Measurements from ENCODE around the gene LIMS1.
"Not testable (repeated sequence)": the region's sequence is repeated elsewhere in the genome, so short reads cannot be mapped to it uniquely, and the experiment has no call there.

Gene LIMS1

GRCh38 chr2:108664089-108664488 lies 129.8 kb downstream of the LIMS1 start:
- not testable (repeated sequence) for DNase-seq

- not testable (repeated sequence) for DNase-seq
Observed at GRCh38 chr2:108664979-108665378, 130.7 kb downstream of the LIMS1 start.

GRCh38 chr2:108665975-108666374 lies 131.7 kb downstream of the LIMS1 start:
- DNase-seq, result not testable (repeated sequence)

DNA sequence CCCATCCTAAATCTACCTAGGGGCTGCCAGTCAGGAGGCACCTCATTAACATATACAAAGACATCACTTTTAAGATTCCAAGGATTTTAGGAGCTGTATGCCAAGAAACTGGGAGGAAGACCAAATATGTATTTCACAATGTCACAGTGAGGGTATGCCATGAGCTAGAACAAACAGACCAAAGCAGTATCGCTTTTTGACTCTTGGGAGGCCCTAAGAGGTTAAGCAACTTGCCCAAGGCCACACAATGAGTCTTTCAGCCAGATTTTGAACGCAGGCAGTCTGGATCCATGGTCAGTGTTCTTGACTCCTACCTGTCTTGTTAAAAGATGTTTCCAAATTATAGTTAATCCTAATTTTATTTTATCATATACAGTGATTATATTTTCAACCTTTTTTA lies 132.9 kb downstream of the LIMS1 start:
- DNase-seq, result not testable (repeated sequence)

GRCh38 chr2:108670282-108670681 lies 136.0 kb downstream of the LIMS1 start:
- not testable (repeated sequence) for DNase-seq

- not testable (repeated sequence) for DNase-seq
Observed at GRCh38 chr2:108672200-108672805, 138.0 kb downstream of the LIMS1 start.

DNA sequence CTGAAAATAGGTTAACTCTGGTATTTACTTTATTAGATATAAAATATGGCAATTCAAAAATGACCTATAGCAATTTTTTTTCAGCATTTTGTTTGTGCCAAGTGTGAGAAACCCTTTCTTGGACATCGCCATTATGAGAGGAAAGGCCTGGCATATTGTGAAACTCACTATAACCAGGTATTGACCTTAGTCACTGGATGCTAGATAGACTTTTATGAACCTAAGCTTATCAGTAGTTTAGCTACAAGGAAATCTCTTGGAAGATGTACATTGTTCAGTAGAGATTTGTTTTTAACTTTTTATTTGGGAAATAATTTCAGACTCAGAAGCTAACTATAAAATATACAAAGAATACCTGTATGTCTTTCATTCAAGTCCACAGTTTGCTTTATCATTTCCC lies 142.3 kb downstream of the LIMS1 start:
- not testable (repeated sequence) for DNase-seq

- not testable (repeated sequence) for DNase-seq
Observed at GRCh38 chr2:108677239-108677744, 143.0 kb downstream of the LIMS1 start.

DNA sequence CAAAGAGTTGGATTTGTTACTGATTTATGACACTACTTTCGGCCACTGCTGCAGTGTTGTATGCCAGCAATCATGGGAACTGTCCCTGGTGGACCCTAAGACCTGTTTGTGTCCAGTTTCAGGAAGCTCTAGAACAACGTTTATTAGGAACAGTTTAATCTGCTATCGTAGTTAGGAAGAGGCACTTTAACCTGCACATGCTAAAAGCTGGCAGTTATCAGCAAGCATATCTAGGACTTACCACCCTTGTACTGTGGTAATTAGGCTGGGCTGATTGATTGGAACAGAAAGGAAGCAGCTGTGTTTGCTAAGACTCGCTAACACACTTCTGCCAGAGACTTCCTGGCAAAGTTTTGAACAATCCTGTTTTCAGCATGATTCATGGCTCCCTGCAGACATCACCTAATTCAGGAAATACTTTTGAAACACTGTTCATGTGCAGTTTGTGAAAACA lies 144.0 kb downstream of the LIMS1 start:
- DNase-seq, result not testable (repeated sequence)

DNA sequence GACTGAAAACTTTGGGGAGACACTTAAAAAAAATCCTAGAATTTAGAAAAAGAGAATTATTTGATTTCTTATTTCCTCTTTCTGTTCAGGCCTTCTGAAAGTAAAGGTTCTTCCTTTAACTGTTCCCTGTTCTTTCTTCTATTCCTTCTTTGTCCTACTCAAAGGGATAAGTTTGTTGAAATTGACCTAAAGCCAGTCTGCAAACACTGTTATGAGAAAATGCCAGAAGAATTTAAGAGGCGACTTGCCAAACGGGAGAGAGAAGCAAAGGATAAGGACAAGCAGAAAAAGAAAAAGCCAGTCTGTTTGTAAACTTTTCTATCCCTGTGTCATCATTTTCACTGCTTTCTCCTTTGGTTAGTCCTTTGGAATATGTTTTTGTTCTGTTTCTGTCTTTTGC lies 146.5 kb downstream of the LIMS1 start:
- not testable (repeated sequence) for DNase-seq

GRCh38 chr2:108688818-108689756 lies 154.8 kb downstream of the LIMS1 start:
- DNase-seq, result not testable (repeated sequence)

DNA sequence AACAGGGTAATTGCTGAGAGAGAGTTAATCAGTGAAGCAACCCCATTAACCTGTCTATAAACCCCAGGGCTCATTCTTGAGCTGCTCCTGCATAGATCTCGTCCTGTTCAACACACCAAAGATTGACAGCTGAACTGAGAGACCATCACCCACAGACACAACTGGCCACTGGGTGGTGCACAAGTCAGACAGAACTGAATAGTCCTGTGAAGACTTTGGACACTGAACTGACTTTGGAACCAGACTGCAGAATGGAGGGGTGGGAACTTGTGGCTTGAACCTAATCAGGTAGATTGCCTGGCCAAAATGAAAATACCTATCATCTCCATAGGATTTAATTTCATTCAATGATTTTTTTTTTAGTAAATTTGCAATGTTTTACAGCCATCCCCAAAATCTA lies 155.7 kb downstream of the LIMS1 start:
- DNase-seq, result not testable (repeated sequence)

- DNase-seq, result no peak
Observed at GRCh38 chr2:108691447-108691846, 157.2 kb downstream of the LIMS1 start.

DNA sequence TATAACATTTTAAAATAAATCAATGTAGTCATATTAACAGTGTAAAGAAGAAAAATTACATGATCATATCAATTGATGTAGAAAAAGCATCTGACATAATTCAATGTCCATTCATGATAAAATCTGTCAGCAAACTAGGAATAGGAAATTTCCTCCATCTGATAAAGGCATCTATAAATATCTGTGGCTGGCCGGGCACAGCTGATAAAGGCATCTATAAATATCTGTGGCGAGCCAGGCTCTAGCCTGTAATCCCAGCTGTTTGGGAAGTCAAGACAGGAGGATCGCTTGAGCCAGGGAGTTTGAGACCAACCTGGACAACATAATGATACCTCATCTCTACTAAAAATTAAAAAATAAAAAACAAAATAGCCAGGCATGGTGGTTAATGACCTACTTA lies 166.9 kb downstream of the LIMS1 start:
- DNase-seq, result no peak

GRCh38 chr2:108701806-108702205 lies 167.5 kb downstream of the LIMS1 start:
- DNase-seq, result no peak

DNA sequence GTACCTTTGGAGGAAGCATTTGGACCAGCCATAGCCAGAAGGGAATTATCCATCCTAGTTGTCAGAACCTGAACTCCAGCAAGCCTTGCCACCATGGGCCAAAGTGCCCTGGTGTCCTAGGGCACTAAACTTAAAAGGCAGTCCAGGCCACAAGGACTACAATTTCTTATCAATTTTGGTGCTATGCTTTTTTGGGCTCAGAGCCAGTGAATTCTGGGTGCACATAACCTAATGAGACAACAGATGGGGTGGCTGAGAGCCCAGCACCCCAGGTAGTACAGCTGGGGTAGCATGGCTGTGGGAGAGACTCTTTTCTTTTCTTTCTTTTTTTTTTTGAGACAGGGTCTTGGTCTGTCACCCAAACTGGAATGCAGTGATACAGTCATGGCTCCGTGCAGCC lies 170.6 kb downstream of the LIMS1 start:
- DNase-seq, result no peak

DNA sequence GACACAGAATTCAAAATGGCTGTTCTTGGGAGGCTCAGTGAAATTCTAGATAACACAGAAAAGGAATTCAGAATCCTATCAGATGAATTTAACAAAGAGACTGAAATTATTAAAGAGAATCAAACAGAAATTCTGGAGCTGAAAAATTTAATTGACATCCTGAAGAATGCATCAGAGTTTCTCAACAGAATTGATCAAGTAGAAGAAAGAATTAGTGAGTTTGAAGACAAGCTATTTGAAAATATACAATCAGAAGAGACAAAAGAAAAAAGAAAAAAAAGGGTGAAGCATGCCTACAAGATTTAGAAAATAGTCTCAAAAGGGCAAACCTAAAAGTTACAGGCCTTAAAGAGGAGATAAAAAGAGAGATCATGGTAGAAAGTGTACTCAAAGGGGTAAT lies 173.0 kb downstream of the LIMS1 start:
- DNase-seq, result no peak

GRCh38 chr2:108716971-108717370 lies 182.7 kb downstream of the LIMS1 start:
- not testable (repeated sequence) for DNase-seq

GRCh38 chr2:108719149-108720044 lies 185.1 kb downstream of the LIMS1 start, which contains the start of gene RANBP2:
Gene RANBP2 (plus strand): TSS chr2:108719482. CDS start chr2:108719607, 125 bp downstream.
- peak; percentile 99 for DNase-seq

- not testable (repeated sequence) for DNase-seq
Observed at GRCh38 chr2:108726048-108726447, 191.8 kb downstream of the LIMS1 start.

DNA sequence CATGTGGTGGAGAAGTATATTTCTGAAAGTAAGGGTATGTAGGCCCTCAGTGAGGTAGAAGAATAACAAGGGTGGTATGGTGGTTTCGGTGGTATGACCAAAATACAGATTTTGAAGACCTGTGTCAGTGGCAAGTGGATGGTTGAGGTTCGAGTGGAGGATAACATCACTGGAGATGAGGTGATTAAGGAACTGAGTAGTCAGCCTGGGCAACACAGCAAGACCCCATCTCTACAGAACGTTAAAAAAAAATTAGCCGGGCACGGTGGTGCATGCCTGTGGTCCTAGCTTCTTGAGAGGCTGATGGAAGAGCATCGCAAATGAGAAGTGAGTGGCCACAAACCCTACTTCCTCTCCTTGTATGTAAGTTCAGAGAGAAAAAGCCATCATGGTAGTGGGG lies 200.4 kb downstream of the LIMS1 start:
- not testable (repeated sequence) for DNase-seq
